NCI-H2029 treated with DMSO at 0.1 percent for 48 hours (cell line): Measurements from ENCODE around the gene SMARCA2.

Experiments used
- DNase-seq: peaks from one replicate; lab custom pipeline; 2025; lab: John Stamatoyannopoulos, UW

Gene SMARCA2

GRCh38 chr9:2016408-2017330, 1.5 kb downstream of the SMARCA2 start:
- no peak for DNase-seq

GRCh38 chr9:2017331-2018161, 2.4 kb downstream of the SMARCA2 start:
- no peak for DNase-seq

GRCh38 chr9:2018162-2018643, 3.1 kb downstream of the SMARCA2 start:
- no peak for DNase-seq

GRCh38 chr9:2018764-2019558, 3.8 kb downstream of the SMARCA2 start:
- no peak for DNase-seq

- DNase-seq, result no peak
These were observed 4.6 kb downstream of the SMARCA2 start for GRCh38 chr9:2019723-2020122.

GRCh38 chr9:2021731-2022130, 6.6 kb downstream of the SMARCA2 start:
- no peak for DNase-seq

GRCh38 chr9:2022560-2022959, 7.4 kb downstream of the SMARCA2 start:
- no peak for DNase-seq

GRCh38 chr9:2023042-2023441, 7.9 kb downstream of the SMARCA2 start:
- no peak for DNase-seq

- DNase-seq, result no peak
These were observed 8.4 kb downstream of the SMARCA2 start for GRCh38 chr9:2023532-2023931.

GRCh38 chr9:2024888-2025782, 10.0 kb downstream of the SMARCA2 start:
- no peak for DNase-seq

- DNase-seq, result no peak
These were observed 11.3 kb downstream of the SMARCA2 start for GRCh38 chr9:2026220-2026997.

GRCh38 chr9:2027543-2028160, 12.5 kb downstream of the SMARCA2 start:
- no peak for DNase-seq

- no peak for DNase-seq
These were observed 13.7 kb downstream of the SMARCA2 start for GRCh38 chr9:2028888-2029287.

- no peak for DNase-seq
These were observed 14.6 kb downstream of the SMARCA2 start for GRCh38 chr9:2029666-2030170.

- DNase-seq, result no peak
These were observed 17.1 kb downstream of the SMARCA2 start for GRCh38 chr9:2032234-2032633.

GRCh38 chr9:2036844-2037243, 21.7 kb downstream of the SMARCA2 start:
- DNase-seq, result no peak

GRCh38 chr9:2039294-2040180, 24.4 kb downstream of the SMARCA2 start:
- no peak for DNase-seq

GRCh38 chr9:2040828-2041227, 25.7 kb downstream of the SMARCA2 start:
- no peak for DNase-seq
